WTC11 (cell line): ENCODE measurements around the gene MAPK7. TPM values are rescaled to one million over a fixed set of nuclear protein-coding genes. Genes with fewer than 3 reads are reported as not detected.
A peak's percentile ranks its signal among the peaks of the same experiment; 100 is the strongest.

Experiments used
- ATAC-seq: fragments of 200-7000 bp; cut with Tn5 transposase; 2 replicates; pipeline ENCODE4 v1.10.0; 2021; ENCODE audit warnings: mild to moderate bottlenecking, moderate library complexity
- CTCF ChIA-PET: fragments of 300-600 bp; sonication (Branson Sonifier 250); formaldehyde crosslinking; loops from one replicate; lab custom pipeline; 2021; ENCODE audit warnings: antibody characterized with exemption; lab: Charles Lee
- POLR2A ChIA-PET: fragments of 350-600 bp; sonication (Branson Sonifier 250); formaldehyde crosslinking; loops from one replicate; lab custom pipeline; 2021; ENCODE audit warnings: antibody characterized with exemption; lab: Charles Lee
- DNase-seq: peaks from one replicate; pipeline ENCODE4 v3.0.0; 2021; ENCODE audit warnings: low spot score
- H3K27ac Mint-ChIP-seq: 2 replicates; pipeline ENCODE4 v1.8.0; 2021; ENCODE audit warnings: mixed read lengths
- H3K27me3 Mint-ChIP-seq: 2 replicates; pipeline ENCODE4 v1.8.0; 2021; ENCODE audit warnings: low read depth, mild to moderate bottlenecking, moderate library complexity, mixed read lengths
- H3K36me3 Mint-ChIP-seq: 2 replicates; pipeline ENCODE4 v1.8.0; 2021; ENCODE audit warnings: mixed read lengths
- H3K4me1 Mint-ChIP-seq: 2 replicates; pipeline ENCODE4 v1.8.0; 2022; ENCODE audit warnings: mixed read lengths
- H3K4me3 Mint-ChIP-seq: 2 replicates; pipeline ENCODE4 v1.8.0; 2021; ENCODE audit warnings: mild to moderate bottlenecking, moderate library complexity, mixed read lengths
- H3K9me3 Mint-ChIP-seq: 2 replicates; pipeline ENCODE4 v1.8.0; 2021; ENCODE audit warnings: mixed read lengths
- AR ChIP-seq: fragments of 250-450 bp; sonication (Bioruptor Pico); IDR thresholded peaks from 2 replicates; pipeline ENCODE4 v1.9.0; 2021; ENCODE audit warnings: mild to moderate bottlenecking
- ARID4B ChIP-seq: sonication (generic); formaldehyde crosslinking; IDR thresholded peaks from 2 replicates; pipeline ENCODE4 v1.8.0; 2023; ENCODE audit warnings: missing genetic modification reagents, mild to moderate bottlenecking, borderline replicate concordance
- ATF1 ChIP-seq: sonication (generic); formaldehyde crosslinking; IDR thresholded peaks from 2 replicates; pipeline ENCODE4 v1.8.1; 2023; ENCODE audit warnings: mild to moderate bottlenecking, moderate library complexity, missing genetic modification reagents
- ATF2 ChIP-seq: sonication (generic); formaldehyde crosslinking; IDR thresholded peaks from 2 replicates; pipeline ENCODE4 v1.8.1; 2022; ENCODE audit warnings: low read depth, missing genetic modification reagents, borderline replicate concordance
- E2F1 ChIP-seq: sonication (generic); formaldehyde crosslinking; IDR thresholded peaks from 2 replicates; pipeline ENCODE4 v1.8.0; 2022; ENCODE audit warnings: mild to moderate bottlenecking, missing genetic modification reagents
- ELF4 ChIP-seq: sonication (generic); formaldehyde crosslinking; IDR thresholded peaks from 2 replicates; pipeline ENCODE4 v1.8.1; 2022; ENCODE audit warnings: low read depth, mild to moderate bottlenecking, moderate library complexity, missing genetic modification reagents
- EMX1 ChIP-seq: fragments of 250-450 bp; sonication (Bioruptor Pico); IDR thresholded peaks from 2 replicates; pipeline ENCODE4 v1.8.0; 2021; ENCODE audit warnings: mild to moderate bottlenecking
- FOXJ3 ChIP-seq: sonication (generic); formaldehyde crosslinking; IDR thresholded peaks from 2 replicates; pipeline ENCODE4 v1.9.0; 2021; ENCODE audit warnings: missing genetic modification reagents, mild to moderate bottlenecking, borderline replicate concordance
- FOXP4 ChIP-seq: sonication (generic); formaldehyde crosslinking; IDR thresholded peaks from 2 replicates; pipeline ENCODE4 v1.8.0; 2022; ENCODE audit warnings: mild to moderate bottlenecking, missing genetic modification reagents
- JAZF1 ChIP-seq: fragments of 250-450 bp; sonication (Bioruptor Pico); IDR thresholded peaks from 2 replicates; pipeline ENCODE4 v1.9.0; 2021; ENCODE audit warnings: moderate library complexity, mild to moderate bottlenecking, inconsistent platforms
- MYBL2 ChIP-seq: sonication (generic); formaldehyde crosslinking; IDR thresholded peaks from 2 replicates; pipeline ENCODE4 v1.8.1; 2023; ENCODE audit warnings: mild to moderate bottlenecking, moderate library complexity, missing genetic modification reagents
- OVOL2 ChIP-seq: fragments of 250-450 bp; sonication (Bioruptor Pico); IDR thresholded peaks from 2 replicates; pipeline ENCODE4 v1.9.0; 2021; ENCODE audit warnings: mild to moderate bottlenecking, borderline replicate concordance
- RELA ChIP-seq: sonication (generic); formaldehyde crosslinking; IDR thresholded peaks from 2 replicates; pipeline ENCODE4 v1.8.1; 2022; ENCODE audit warnings: missing genetic modification reagents, mild to moderate bottlenecking, borderline replicate concordance
- RORB ChIP-seq: fragments of 250-450 bp; sonication (Bioruptor Pico); IDR thresholded peaks from 2 replicates; pipeline ENCODE4 v1.9.0; 2021; ENCODE audit warnings: mild to moderate bottlenecking
- TCF7 ChIP-seq: sonication (generic); formaldehyde crosslinking; IDR thresholded peaks from 2 replicates; pipeline ENCODE4 v1.8.0; 2022; ENCODE audit warnings: mild to moderate bottlenecking, low read depth, missing genetic modification reagents, moderate library complexity
- USF2 ChIP-seq: sonication (generic); formaldehyde crosslinking; IDR thresholded peaks from 2 replicates; pipeline ENCODE4 v1.8.1; 2023; ENCODE audit warnings: mild to moderate bottlenecking, missing genetic modification reagents, moderate library complexity
- ZNF138 ChIP-seq: sonication (generic); formaldehyde crosslinking; conservative IDR thresholded peaks from 2 replicates; pipeline ENCODE4 v1.8.1; 2022; ENCODE audit warnings: mild to moderate bottlenecking, moderate library complexity, missing genetic modification reagents
- total RNA-seq: library from RNA; stranded (reverse); gene quantifications from 3 replicates; pipeline ENCODE4 v1.2.3, GENCODE V29; 2021

MAPK7 gene
- total RNA-seq, 1 experiment from 2014 or later = 38.5 TPM

GRCh38 chr17:19345486-19346350 lies 32.6 kb upstream of the MAPK7 start:
- POLR2A ChIA-PET = no interaction called here
- no peaks in the 10 kb centered on the region for H3K9me3 Mint-ChIP-seq
- DNase-seq = no peak
- TF ChIP-seq JAZF1 (CRISPR knock-in tag) = no peak
- TF ChIP-seq EMX1 = no peak
- no peak for TF ChIP-seq ATF2
- no peak for TF ChIP-seq TCF7 (CRISPR knock-in tag)
- TF ChIP-seq ELF4 = no peak
- no peak for TF ChIP-seq RELA (CRISPR knock-in tag)
- TF ChIP-seq ATF1 = no peak
- no peak for TF ChIP-seq AR (CRISPR knock-in tag)
- TF ChIP-seq OVOL2 (CRISPR knock-in tag) = no peak
- no peak for TF ChIP-seq ZNF138 (CRISPR knock-in tag)
- TF ChIP-seq USF2 (CRISPR knock-in tag) = no peak
- TF ChIP-seq FOXJ3 (CRISPR knock-in tag) = no peak
- TF ChIP-seq, all 79 proteins: peak for 0
- no peak overlapping the region for H3K27ac Mint-ChIP-seq
- no peaks in the 10 kb centered on the region for H3K27me3 Mint-ChIP-seq
- H3K4me1 Mint-ChIP-seq = peaks cover 15% of the 10 kb centered on the region
- CTCF ChIA-PET = interaction anchor here (1.0 to 1.4 kb wide), 2 partner anchors 7 to 373 kb away, joined by 3 to 7 read pairs; no protein-coding TSS in a partner anchor
- no peak overlapping the region for H3K4me3 Mint-ChIP-seq
- peaks cover 7% of the 10 kb centered on the region; the same call in 1 of the 2 replicates for H3K36me3 Mint-ChIP-seq
- no peak for ATAC-seq

GRCh38 chr17:19346351-19347255 lies 31.7 kb upstream of the MAPK7 start:
- no peaks in the 10 kb centered on the region for H3K27me3 Mint-ChIP-seq
- DNase-seq (no peak), ATAC-seq (no peak)
- H3K36me3 Mint-ChIP-seq = peaks cover 12% of the 10 kb centered on the region; the same call in 1 of the 2 replicates
- H3K9me3 Mint-ChIP-seq = no peaks in the 10 kb centered on the region
- peak overlapping the region; percentile 90 for H3K27ac Mint-ChIP-seq
- ChIA-PET POLR2A (no interaction called here), CTCF (interaction anchor here (1.0 to 1.4 kb wide), 3 partner anchors 8 to 372 kb away, joined by 3 to 7 read pairs (median 3); partner anchors contain the start of gene B9D1)
- peaks cover 6% of the 10 kb centered on the region for H3K4me1 Mint-ChIP-seq
- no peak overlapping the region for H3K4me3 Mint-ChIP-seq
- TF ChIP-seq MYBL2 (CRISPR knock-in tag) (no peak), E2F1 (CRISPR knock-in tag) (no peak), ATF2 (no peak), ARID4B (no peak), RORB (CRISPR knock-in tag) (no peak), FOXP4 (CRISPR knock-in tag) (no peak), ATF1 (no peak)
